IPS DF 6.9 (cell line): ENCODE data around the gene PTGES3.
"Not testable (repeated sequence)": the region's sequence is repeated elsewhere in the genome, so short reads cannot be mapped to it uniquely, and the experiment has no call there.

Experiments
- DNase-seq: peaks from one replicate; pipeline ENCODE4 v3.0.0-alpha.2; 2013; ENCODE audit warnings: low read depth, low spot score
- H3K27ac ChIP-seq: one replicate; pipeline ENCODE4 v1.5.1; 2013; ENCODE audit warnings: low read length, control low read depth
- H3K27me3 ChIP-seq: 2 replicates; pipeline ENCODE4 v1.6.1; 2013; ENCODE audit warnings: mild to moderate bottlenecking, low read length; ENCODE audit not compliant: control insufficient read depth, insufficient read depth
- H3K36me3 ChIP-seq: 2 replicates; pipeline ENCODE4 v1.6.1; 2013; ENCODE audit warnings: low read length; ENCODE audit not compliant: control insufficient read depth, insufficient read depth
- H3K4me1 ChIP-seq: 2 replicates; pipeline ENCODE4 v1.6.1; 2013; ENCODE audit warnings: low read length; ENCODE audit not compliant: control insufficient read depth, insufficient read depth
- H3K4me3 ChIP-seq: 2 replicates; pipeline ENCODE4 v1.5.1; 2013; ENCODE audit warnings: mild to moderate bottlenecking, low read length
- H3K9me3 ChIP-seq: 2 replicates; pipeline ENCODE4 v1.6.1; 2013; ENCODE audit warnings: low read length, inconsistent platforms; ENCODE audit not compliant: control insufficient read depth, insufficient read depth
- WGBS: extraction: QIAGEN DNeasy Blood & Tissue Kit; methylation state at CpG from one replicate; pipeline ENCODE4 v1.1.7; 2013; ENCODE audit warnings: mixed read lengths, missing lambda C conversion rate; ENCODE audit not compliant: insufficient read length, insufficient coverage; 5-methylcytosine and 5-hydroxymethylcytosine counted together

The PTGES3 gene

DNA sequence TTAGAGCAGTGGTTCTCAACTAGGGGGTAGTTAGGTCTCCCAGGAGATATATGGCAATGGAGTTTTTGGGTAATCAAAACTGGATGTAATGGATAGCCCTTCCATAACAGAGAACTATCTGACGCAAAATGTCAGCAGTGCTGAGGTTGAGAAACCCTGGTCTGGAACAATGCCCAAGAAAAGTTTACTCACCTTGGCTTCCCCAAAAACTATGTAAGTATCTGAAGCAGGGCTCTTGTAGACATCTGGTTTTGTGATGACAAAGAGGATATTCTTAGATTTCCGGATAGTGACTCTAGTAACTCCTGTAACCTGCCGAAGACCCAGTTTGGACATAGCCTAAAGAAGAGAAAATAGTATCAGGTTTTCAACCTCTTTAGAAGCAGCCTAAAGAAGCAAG, 25.3 kb upstream of the PTGES3 start:
- Histone ChIP-seq H3K36me3 (peaks cover 28% of the 10 kb centered on the region), H3K27ac (no peak overlapping the region), H3K4me3 (no peak overlapping the region), H3K4me1 (no peaks in the 10 kb centered on the region; the same call in 1 of the 2 replicates), H3K27me3 (no peaks in the 10 kb centered on the region), H3K9me3 (no peaks in the 10 kb centered on the region)
- no CpG with 5 or more reads among the region's 3 CpGs for WGBS
- no peak for DNase-seq

DNA sequence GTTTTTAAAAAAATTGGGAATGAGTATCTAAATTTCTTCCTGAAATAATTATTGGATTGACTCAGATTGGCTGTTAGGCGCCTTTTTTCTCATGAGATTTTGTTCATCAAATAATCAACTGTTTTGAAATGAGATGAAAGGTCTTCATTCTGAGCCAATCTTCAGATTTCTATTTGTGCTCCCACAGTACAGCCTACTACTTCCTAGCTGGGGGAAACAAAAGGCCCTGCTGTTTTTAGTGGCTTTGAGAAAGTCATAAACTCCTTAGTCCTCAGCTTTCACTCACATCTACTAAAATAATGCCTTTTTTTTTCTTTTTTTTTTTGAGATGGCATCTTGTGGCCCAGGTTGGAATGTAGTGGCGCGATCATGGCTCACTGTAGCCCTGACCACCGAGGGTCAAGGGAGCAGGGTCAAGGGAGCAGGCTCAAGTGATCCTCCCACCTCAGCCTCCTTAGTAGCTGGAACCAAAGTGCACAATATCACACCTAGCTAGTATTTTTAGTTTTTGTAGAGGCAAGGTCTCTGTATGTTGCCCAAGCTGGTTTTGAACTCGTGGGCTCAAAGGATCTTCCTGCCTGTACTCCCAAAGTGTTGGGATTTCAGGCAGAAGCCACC, 21.8 kb upstream of the PTGES3 start:
- Histone ChIP-seq H3K9me3 (no peaks in the 10 kb centered on the region), H3K27me3 (no peaks in the 10 kb centered on the region), H3K36me3 (peaks cover 22% of the 10 kb centered on the region), H3K4me3 (no peak overlapping the region), H3K4me1 (no peaks in the 10 kb centered on the region), H3K27ac (no peak overlapping the region)
- no peak for DNase-seq
- WGBS = no CpG with 5 or more reads among the region's 5 CpGs

DNA sequence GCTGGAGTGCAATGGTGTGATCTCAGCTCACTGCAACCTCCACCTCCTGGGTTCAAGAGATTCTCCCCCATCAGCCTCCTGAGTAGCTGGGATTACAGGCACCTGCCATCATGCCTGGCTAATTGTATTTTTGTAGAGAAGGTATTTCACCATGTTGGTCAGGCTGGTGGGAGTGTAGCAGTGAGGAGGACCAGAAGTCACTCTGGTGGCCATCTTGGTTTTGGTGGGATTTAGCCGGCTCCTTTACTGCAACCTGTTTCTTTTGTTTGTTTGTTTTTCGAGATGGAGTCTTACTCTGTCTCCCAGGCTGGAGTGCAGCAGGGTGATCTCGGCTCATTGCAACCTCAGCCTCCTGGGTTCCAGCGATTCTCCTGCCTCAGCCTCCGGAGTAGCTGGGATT, 16.4 kb upstream of the PTGES3 start:
- not testable (repeated sequence) for H3K27me3 ChIP-seq, H3K4me1 ChIP-seq, H3K4me3 ChIP-seq, DNase-seq, H3K27ac ChIP-seq, H3K36me3 ChIP-seq, H3K9me3 ChIP-seq
- no CpG with 5 or more reads among the region's 5 CpGs for WGBS

DNA sequence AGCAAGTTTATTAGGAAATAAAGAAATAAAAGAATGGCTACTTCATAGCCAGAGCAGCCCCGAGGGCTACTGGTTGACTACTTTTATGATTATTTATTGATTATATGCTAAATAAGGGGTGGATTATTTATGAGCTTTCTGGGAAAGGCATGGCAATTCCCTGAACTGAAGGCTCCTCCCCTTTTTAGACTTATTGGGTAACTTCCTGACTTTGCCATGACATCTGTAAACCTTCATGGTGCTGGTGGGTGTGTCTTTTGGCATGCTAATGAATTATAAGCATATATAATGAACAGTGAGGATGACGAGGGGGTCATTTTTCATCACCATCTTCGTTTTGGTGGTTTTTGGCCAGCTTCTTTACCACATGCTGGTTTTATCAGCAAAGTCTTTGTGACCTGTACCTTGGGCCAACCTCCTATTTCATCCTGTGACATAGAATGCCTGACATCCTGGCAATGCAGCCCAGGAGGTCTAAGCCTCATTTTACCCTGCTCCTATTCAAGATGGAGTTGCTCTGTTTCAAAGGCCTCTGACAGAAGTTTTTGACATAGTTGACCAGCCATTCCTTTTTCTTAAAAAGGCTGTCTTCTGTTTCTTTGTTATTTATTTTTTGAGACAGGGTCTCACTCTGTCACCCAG, 11.1 kb upstream of the PTGES3 start:
- no peaks in the 10 kb centered on the region for H3K4me1 ChIP-seq
- no peak overlapping the region for H3K27ac ChIP-seq
- no CpG with 5 or more reads among the region's 3 CpGs for WGBS
- H3K4me3 ChIP-seq = no peak overlapping the region
- no peaks in the 10 kb centered on the region for H3K9me3 ChIP-seq
- no peak for DNase-seq
- no peaks in the 10 kb centered on the region for H3K27me3 ChIP-seq
- H3K36me3 ChIP-seq = no peaks in the 10 kb centered on the region

DNA sequence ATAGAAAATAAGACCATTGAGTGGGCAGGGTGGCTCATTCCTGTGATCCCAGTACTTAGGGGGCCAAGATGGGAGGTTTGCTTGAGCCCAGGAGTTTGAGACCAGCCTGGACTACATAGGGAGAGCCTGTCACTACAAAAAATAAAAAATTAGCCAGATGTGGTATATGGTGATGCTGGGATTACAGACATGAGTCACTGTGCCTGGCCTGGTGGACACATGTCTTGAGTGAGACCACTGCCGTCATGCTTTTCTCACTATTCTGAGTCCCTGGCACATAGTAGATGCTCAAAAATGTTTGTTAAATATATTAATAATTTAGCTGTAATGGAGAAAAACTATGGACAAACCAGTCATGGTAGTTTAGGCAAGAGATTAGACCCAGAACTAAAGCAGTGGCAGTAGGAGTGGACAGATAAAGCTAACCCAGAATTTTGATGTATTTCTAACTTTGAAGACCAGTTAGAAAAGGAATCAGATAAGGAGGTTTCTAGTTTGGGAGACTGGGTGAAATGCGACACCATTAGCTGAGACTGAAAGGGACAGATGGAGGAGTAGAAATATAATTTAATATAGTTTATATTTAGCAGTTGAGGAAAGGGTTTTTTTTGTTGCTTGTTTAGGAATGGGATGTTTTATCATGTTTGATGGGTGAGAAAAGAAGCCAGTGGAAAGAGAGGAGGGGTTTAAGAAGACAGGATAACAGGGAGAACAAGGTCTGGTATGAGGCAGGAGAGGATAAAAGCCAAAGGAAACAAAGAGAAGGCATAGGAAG, 7.4 kb upstream of the PTGES3 start:
- Histone ChIP-seq H3K9me3 (no peaks in the 10 kb centered on the region), H3K27ac (no peak overlapping the region), H3K4me1 (no peaks in the 10 kb centered on the region), H3K27me3 (no peaks in the 10 kb centered on the region), H3K36me3 (no peaks in the 10 kb centered on the region), H3K4me3 (no peak overlapping the region)
- WGBS = no CpG with 5 or more reads among the region's 2 CpGs
- no peak for DNase-seq

DNA sequence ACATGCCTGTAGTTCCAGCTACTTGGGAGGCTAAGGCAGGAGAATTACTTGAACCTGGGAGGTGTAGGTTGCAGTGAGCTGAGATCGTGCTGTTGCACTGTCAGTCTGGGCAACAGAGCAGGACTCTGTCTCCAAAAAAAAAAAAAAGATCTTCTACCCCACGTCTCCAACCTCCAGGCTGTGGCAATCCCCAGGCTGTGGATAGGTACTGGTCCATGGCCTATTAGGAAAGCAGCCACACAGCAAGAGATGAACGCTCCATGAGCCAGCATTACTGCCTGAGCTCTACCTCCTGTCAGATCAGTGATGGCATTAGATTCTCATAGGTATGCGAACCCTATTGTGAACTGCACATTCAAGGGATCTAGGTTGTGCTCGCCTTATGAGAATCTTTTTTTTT, 6.1 kb upstream of the PTGES3 start:
- WGBS = no CpG with 5 or more reads among the region's 5 CpGs
- no peak for DNase-seq
- no peaks in the 10 kb centered on the region for H3K4me1 ChIP-seq
- no peaks in the 10 kb centered on the region for H3K9me3 ChIP-seq
- no peaks in the 10 kb centered on the region for H3K36me3 ChIP-seq
- no peak overlapping the region for H3K4me3 ChIP-seq
- no peaks in the 10 kb centered on the region for H3K27me3 ChIP-seq
- H3K27ac ChIP-seq = no peak overlapping the region

DNA sequence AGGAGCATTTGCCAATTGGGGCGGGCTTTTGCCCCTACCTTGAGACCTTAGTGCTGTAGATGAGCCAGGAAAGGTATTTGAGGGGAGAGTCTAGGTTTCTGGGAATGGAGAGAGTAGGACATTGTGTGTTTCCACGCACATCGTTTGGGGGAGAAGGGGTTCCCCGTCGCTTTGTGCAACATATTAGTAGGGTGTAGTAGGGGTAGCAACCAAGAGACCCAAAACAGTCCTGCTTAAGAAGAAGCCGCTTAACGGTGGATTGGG, 694 bp upstream of the PTGES3 start:
- WGBS = no CpG with 5 or more reads among the region's 7 CpGs
- no peak for DNase-seq
- no peaks in the 10 kb centered on the region for H3K36me3 ChIP-seq

DNA sequence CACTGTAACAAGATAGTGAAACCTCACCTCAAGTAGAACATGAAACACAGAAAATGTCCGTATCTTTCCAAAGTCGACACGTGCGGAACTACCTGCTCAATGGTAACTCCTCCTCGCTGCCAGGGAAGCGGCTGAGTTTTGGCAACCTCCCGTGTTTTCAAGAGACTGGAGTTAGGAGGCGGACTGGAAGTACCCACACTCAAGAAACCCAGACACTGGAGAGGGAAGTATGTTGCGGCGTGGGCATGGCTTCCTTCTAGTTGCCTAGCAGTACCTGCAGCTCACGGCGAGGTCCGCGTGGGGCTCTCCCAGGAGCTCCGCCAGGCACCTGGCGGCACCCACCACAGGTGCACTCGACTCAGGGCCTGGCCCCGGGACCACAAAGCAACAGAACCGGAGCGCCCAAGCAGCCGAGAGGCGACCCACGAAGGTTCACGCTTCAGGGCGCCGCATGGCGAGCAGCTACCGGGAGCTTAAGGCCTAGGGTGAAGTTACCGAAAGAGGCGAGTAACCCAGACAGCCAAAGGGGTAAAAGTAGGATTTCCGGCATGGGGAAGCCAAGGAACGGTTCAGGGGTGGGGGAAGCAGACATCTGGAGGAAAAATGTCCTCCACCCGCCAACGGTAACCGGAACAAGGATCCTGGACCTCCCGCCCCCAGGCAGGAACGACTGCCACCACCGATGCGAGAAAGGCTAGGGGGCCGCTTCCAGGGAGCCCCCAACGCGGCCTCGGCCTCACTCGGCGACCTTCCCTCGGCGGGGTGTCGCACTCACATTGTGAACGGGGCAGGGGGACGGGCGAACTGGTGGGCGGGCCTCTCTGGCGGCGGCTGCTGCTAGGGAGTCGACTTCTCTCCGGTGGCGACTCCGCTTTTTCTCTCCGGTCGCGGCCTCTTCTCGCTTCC, 608 bp downstream of the PTGES3 start:
- WGBS = no CpG with 5 or more reads among the region's 62 CpGs
- Histone ChIP-seq H3K27ac (peak overlapping the region; percentile 2), H3K36me3 (no peaks in the 10 kb centered on the region), H3K9me3 (no peaks in the 10 kb centered on the region), H3K4me3 (peak overlapping the region; percentile 86), H3K4me1 (no peaks in the 10 kb centered on the region), H3K27me3 (no peaks in the 10 kb centered on the region)
- DNase-seq = no peak

More for the DNA sequence above, 694 bp upstream of the PTGES3 start:
- Histone ChIP-seq H3K4me3 (peak overlapping the region; percentile 31; the same call in 1 of the 2 replicates), H3K4me1 (no peaks in the 10 kb centered on the region), H3K9me3 (no peaks in the 10 kb centered on the region), H3K27me3 (no peaks in the 10 kb centered on the region), H3K27ac (peak overlapping the region; percentile 56)

DNA sequence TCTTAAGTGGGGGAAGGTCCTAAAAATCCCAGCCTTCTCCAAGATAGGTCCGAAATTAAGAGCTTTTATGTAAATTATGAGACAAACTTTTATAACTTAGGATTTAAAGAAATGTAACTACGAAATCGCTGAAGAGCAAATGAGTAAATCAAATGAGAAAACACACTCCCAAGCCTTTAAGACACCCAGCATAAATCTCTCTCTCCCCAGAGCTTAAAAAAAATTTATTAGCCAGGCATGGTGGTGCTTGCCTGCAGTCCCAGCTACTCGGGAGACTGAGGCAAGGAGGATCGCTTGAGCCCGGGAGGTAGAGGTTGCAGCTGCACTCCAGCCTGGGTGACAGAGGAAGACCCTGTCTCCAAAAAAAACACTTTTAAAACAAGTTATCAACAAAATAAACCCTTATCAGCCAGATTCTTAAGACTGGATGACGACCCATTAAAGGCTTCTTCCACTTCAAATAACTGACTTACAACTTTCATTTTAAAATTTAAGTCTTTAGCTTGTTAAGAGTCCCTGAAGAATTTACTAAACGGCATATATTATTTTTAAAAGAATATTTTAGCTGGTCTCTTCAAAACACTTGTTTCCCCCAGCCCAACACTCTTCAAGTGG, 3.2 kb downstream of the PTGES3 start:
- no peaks in the 10 kb centered on the region for H3K27me3 ChIP-seq
- H3K4me1 ChIP-seq = no peaks in the 10 kb centered on the region
- H3K9me3 ChIP-seq = no peaks in the 10 kb centered on the region
- no CpG with 5 or more reads among the region's 8 CpGs for WGBS
- no peak overlapping the region for H3K4me3 ChIP-seq
- no peak for DNase-seq
- no peak overlapping the region for H3K27ac ChIP-seq
- H3K36me3 ChIP-seq = peaks cover 5% of the 10 kb centered on the region; the same call in 1 of the 2 replicates

DNA sequence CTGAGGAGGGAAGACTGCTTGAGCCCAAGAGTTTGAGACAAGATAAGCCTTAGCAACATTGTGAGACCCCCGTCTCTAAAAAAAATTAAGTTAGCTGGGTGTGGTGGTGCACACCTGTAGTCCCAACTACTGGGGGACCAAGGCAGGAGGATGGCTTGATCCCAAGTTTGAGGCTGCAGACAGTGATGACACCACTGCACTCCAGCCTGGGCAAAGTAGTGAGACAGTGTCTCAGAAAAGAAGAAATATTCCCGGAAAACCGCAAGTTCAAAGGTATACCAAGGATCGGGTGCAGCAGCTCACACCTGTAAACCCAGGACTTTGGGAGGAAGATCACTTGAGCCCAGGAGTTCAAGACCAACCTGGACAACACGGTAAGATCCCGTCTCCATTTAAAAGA, 5.8 kb downstream of the PTGES3 start:
- DNase-seq = no peak
- H3K36me3 ChIP-seq = peaks cover 5% of the 10 kb centered on the region
- no peaks in the 10 kb centered on the region for H3K9me3 ChIP-seq
- WGBS = no CpG with 5 or more reads among the region's 6 CpGs
- H3K4me3 ChIP-seq = no peak overlapping the region
- H3K27ac ChIP-seq = no peak overlapping the region
- no peaks in the 10 kb centered on the region for H3K4me1 ChIP-seq
- no peaks in the 10 kb centered on the region for H3K27me3 ChIP-seq
